Measurements from ENCODE around the gene SIRT5. TPM values are rescaled to one million over a fixed set of nuclear protein-coding genes. Genes with fewer than 3 reads are reported as not detected.

Gene SIRT5
- polyA plus RNA-seq, 1 donor (not counting 4 experiments of a cell fraction or from before 2014, with no cell fraction given) = 9.1 TPM

DNA sequence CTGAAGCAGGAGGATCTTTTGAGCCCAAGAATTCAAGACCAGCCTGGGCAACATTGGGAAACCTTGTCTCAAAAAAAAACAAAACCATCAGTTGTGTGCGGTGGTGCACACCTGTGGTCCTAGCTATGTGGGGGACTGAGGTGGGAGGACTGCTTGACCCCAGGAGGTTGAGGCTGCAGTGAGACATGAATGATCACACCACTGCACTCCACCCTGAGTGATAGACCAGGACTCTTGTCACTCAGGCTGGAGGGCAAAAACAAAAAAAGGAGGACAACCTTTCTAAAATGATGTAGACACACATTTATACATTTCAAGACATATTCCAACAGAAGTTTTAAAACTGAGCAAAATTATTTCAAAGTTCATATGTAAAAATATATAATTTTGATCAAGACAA, 85.9 kb downstream of the SIRT5 start:
- no peak for FAIRE-seq
- Histone ChIP-seq H3K9me3 (ENCODE audit: control insufficient read depth, low read depth, low read length) (no peaks in the 10 kb centered on the region), H3K4me1 (ENCODE audit: control insufficient read depth, extremely low read depth, insufficient read depth, low read length) (no peaks in the 10 kb centered on the region), H4K20me1 (ENCODE audit: control insufficient read depth, extremely low read depth, insufficient read depth, low read length) (no peaks in the 10 kb centered on the region), H2AFZ (ENCODE audit: control insufficient read depth, low read length) (no peak overlapping the region), H3K79me2 (ENCODE audit: control insufficient read depth, insufficient read depth, low read length) (peaks cover 56% of the 10 kb centered on the region), H3K27me3 (ENCODE audit: control insufficient read depth, extremely low read depth, insufficient read depth, low read length) (no peaks in the 10 kb centered on the region), H3K36me3 (ENCODE audit: control insufficient read depth in 2 of 2, extremely low read depth in 1 of 2, insufficient read depth in 2 of 2, low read length in 2 of 2) (peaks cover 0 to 2% of the 10 kb centered on the region in 2 experiments), H3K4me3 (ENCODE audit: control insufficient read depth in 2 of 3, extremely low read depth in 1 of 3, insufficient read depth in 2 of 3, low read depth in 1 of 3, low read length in 3 of 3) (no peak overlapping the region), H3K4me2 (ENCODE audit: control insufficient read depth, extremely low read depth, insufficient read depth, low read depth, low read length) (no peak overlapping the region), H3K27ac (ENCODE audit: control insufficient read depth, insufficient read depth, low read length) (no peak overlapping the region), H3K9ac (ENCODE audit: control insufficient read depth, extremely low read depth, insufficient read depth, low read length) (no peak overlapping the region), H3K9me1 (ENCODE audit: control insufficient read depth, extremely low read depth, insufficient read depth, low read length) (no peaks in the 10 kb centered on the region)
- dilution Hi-C loops (cut with MboI; ENCODE audit: extremely low pct_ligation_motif_present, low sequenced_read_pairs) = no loop called here
- DNase-seq (ENCODE audit: low read depth, low spot score) = no peak
- TF ChIP-seq EZH2 (IDR thresholded peaks at IDR 0.05; ENCODE audit: low read length) = no peak
- TF ChIP-seq, protein P1, sequence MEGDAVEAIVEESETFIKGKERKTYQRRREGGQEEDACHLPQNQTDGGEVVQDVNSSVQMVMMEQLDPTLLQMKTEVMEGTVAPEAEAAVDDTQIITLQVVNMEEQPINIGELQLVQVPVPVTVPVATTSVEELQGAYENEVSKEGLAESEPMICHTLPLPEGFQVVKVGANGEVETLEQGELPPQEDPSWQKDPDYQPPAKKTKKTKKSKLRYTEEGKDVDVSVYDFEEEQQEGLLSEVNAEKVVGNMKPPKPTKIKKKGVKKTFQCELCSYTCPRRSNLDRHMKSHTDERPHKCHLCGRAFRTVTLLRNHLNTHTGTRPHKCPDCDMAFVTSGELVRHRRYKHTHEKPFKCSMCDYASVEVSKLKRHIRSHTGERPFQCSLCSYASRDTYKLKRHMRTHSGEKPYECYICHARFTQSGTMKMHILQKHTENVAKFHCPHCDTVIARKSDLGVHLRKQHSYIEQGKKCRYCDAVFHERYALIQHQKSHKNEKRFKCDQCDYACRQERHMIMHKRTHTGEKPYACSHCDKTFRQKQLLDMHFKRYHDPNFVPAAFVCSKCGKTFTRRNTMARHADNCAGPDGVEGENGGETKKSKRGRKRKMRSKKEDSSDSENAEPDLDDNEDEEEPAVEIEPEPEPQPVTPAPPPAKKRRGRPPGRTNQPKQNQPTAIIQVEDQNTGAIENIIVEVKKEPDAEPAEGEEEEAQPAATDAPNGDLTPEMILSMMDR (optimal IDR thresholded peaks at IDR 0.05 in 1 of 3, IDR thresholded peaks at IDR 0.05 in 1 of 3, conservative IDR thresholded peaks at IDR 0.05 in 1 of 3; ENCODE audit: extremely low read depth in 1 of 3, insufficient read depth in 2 of 3, low read length in 3 of 3) = no peak

DNA sequence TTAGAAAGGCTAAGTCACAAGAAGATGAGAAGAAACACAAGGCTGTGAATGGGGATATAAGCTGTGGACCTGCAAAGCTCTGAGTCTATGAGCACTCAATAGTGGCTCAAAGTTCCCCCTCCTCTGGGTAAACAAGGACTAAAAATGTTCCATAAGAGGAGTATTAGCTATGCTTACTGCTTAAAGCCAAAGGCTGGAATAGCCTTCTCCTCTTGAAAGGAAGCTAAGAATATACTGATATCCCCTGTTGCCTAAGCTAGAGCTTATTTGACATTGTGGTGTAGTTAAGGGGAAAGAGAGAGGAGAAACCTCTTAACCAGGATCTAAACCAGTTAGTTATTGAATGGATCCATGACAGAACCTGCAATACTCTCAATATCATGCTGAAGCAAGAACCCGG, 86.5 kb downstream of the SIRT5 start:
- no peak overlapping the region for H3K27ac ChIP-seq (ENCODE audit: control insufficient read depth, insufficient read depth, low read length)
- H3K4me3 ChIP-seq (ENCODE audit: control insufficient read depth in 2 of 3, extremely low read depth in 1 of 3, insufficient read depth in 2 of 3, low read depth in 1 of 3, low read length in 3 of 3) = no peak overlapping the region
- no peak for FAIRE-seq
- H3K9ac ChIP-seq (ENCODE audit: control insufficient read depth, extremely low read depth, insufficient read depth, low read length) = no peak overlapping the region
- no peaks in the 10 kb centered on the region for H3K4me1 ChIP-seq (ENCODE audit: control insufficient read depth, extremely low read depth, insufficient read depth, low read length)
- no peak overlapping the region for H2AFZ ChIP-seq (ENCODE audit: control insufficient read depth, low read length)
- peaks cover 62% of the 10 kb centered on the region for H3K79me2 ChIP-seq (ENCODE audit: control insufficient read depth, insufficient read depth, low read length)
- dilution Hi-C loops (cut with MboI; ENCODE audit: extremely low pct_ligation_motif_present, low sequenced_read_pairs) = no loop called here
- H3K4me2 ChIP-seq (ENCODE audit: control insufficient read depth, extremely low read depth, insufficient read depth, low read depth, low read length) = no peak overlapping the region
- DNase-seq (ENCODE audit: low read depth, low spot score) = no peak
- TF ChIP-seq EZH2 (IDR thresholded peaks at IDR 0.05; ENCODE audit: low read length) = no peak
- TF ChIP-seq, protein P1 (optimal IDR thresholded peaks at IDR 0.05 in 1 of 3, IDR thresholded peaks at IDR 0.05 in 1 of 3, conservative IDR thresholded peaks at IDR 0.05 in 1 of 3; ENCODE audit: extremely low read depth in 1 of 3, insufficient read depth in 2 of 3, low read length in 3 of 3) = no peak
- H3K9me1 ChIP-seq (ENCODE audit: control insufficient read depth, extremely low read depth, insufficient read depth, low read length) = no peaks in the 10 kb centered on the region
- H3K36me3 ChIP-seq (ENCODE audit: control insufficient read depth in 2 of 2, extremely low read depth in 1 of 2, insufficient read depth in 2 of 2, low read length in 2 of 2) = peaks cover 0 to 2% of the 10 kb centered on the region in 2 experiments
- no peaks in the 10 kb centered on the region for H3K27me3 ChIP-seq (ENCODE audit: control insufficient read depth, extremely low read depth, insufficient read depth, low read length)
- no peaks in the 10 kb centered on the region for H3K9me3 ChIP-seq (ENCODE audit: control insufficient read depth, low read depth, low read length)
- no peaks in the 10 kb centered on the region for H4K20me1 ChIP-seq (ENCODE audit: control insufficient read depth, extremely low read depth, insufficient read depth, low read length)
